ENCODE measurements around the gene ARHGEF4.

Gene ARHGEF4

DNA sequence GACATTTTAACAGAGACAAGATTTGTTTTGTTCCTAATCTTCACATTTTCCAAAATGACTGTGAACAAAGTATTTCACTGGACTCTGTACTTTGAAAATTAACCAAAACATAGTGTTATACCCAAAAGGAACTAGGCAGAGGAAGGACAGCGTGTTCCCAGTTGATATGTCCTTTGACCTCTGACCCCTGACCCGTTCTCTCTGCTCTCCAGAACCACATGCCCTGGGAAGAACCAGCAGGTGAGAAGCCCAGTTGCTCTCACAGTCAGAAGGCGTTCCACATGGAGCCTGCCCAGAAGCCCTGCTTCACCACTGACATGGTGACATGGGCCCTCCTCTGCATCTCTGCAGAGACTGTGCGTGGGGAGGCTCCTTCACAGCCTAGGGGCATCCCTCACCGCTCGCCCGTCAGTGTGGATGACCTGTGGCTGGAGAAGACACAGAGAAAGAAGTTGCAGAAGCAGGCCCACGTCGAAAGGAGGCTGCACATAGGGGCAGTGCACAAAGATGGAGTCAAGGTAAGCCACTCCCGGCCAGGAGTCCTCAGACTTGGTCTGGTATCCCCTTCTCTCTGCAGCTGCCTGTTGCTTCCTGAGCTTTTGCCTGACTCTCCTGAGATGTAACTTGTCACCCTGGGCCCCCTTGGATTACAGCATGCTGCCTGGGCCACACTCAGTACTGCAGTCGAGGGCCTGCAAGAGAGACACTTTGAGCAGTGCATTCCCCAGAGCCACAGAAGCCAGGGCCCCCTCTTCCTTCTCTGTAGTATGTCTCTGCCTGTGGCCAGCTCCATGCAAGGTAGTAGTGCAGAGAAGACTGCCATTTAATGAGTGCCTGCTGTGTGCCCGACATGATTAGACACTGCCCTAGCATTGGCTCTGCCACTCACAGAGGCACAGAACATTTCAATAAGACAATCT is 94.3 kb downstream of the ARHGEF4 start:
- DNase-seq = no peak

DNA sequence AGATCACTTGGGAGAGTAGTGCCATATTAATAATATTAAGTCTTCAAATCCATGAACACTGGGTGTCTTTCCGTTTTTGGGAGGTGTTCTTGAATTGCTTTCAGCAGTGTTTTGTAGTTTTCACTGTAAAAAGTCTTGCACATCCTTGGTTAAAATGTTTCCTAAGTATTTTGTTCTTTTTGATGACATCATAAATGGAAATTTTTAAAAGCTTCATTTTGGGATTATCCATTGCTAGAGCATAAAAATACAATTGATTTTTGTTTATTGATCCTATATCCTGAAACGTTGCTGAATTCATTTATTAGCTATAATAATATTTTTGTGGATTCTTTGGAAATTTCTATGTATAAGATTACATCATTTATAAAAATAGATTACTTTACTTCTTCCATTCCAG is 96.8 kb downstream of the ARHGEF4 start:
- DNase-seq = no peak

DNA sequence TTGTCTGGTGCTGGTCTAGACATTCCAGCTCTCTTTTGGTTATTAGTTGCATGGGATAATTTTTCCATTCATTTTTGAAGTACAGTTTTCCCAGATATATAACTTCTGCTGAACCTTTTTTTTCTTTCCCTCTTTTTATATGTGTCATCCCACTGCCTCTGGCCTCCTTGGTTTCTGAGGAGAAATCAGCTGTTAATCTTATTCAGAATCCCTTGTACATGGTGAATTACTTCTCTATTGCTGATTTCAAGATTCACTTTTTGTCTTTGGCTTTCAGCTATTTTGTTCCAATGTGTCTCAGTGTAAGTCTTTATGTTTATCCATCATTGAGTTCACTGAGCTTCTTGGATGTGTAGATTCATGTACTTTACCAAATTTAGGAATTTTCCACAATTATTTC is 99.7 kb downstream of the ARHGEF4 start:
- DNase-seq = no peak

DNA sequence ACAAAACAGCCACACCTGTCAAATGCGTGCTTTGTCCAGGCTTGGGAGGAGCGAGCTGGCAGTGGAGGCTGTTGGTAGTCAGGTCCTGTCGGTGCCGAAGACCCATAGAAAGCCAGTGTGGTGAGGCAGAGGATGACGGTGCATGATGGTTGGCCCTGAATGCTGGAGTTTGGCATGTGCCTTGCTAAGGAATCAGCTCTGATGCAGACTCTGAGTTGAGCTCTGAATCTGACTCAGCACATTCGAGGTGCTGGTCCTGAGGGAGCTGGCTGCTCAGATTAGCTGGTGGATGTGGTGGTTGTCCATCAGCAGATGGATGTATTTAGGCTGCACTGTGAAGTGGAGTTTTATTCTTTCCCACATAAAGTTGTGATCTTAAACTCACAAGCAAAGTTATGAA is 111.3 kb downstream of the ARHGEF4 start:
- DNase-seq = no peak

DNA sequence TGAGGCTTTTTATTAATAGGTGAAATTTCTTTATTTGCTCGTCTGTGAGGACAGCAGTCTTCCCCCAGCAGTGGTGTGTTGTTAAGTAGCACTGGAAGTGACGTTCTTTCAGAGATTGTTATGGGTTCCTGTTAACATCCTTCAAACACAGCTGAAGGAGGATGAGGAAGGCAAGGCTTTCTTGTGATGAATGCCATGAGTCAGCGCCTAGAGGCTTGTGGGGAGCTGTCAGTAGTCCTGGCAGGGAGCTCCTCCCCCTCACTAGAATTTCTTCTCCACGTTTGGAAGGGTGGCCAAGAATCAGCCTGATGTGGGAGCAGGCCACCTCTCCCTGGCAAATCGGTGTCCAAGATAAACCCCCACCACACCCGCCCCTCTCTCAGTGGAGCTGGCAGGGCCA is 113.2 kb downstream of the ARHGEF4 start:
- no peak for DNase-seq

DNA sequence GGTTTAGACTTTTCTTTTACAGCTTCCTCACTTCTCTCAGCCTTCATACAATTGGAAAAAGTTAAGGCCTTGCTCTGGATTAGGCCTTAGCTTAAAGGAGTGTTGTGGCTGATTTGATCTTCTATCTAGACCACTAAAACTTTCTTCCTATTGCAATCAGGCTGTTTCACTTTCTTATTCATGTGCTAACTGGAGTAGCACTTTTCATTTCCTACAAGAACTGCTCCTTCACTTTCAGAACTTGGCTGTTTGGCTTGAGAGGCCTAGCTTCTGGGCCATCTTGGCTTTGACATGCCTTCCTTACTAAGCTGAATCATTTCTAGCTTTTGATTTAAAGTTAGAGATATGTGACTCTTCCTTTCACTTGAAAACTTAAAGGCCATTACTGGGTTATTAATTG is 114.3 kb downstream of the ARHGEF4 start:
- no peak for DNase-seq

DNA sequence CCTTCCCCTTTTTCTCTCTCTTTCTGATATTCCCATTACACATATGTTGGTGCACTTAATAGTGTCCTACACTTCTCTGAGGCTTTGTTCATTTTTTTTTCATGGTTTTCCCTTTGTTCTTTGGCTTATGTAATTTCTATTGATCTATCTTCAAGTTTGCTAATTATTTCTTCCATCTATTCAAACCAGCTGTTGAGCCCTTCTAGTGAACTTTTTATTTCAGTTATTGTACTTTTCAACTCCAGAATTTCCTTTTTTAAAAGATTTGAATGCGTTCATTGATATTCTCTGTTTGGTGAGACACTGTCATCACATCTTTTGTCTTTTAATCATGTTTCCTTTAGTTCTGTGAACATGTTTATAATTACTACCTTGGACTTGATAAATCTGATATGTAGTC is 118.2 kb downstream of the ARHGEF4 start:
- DNase-seq = no peak

DNA sequence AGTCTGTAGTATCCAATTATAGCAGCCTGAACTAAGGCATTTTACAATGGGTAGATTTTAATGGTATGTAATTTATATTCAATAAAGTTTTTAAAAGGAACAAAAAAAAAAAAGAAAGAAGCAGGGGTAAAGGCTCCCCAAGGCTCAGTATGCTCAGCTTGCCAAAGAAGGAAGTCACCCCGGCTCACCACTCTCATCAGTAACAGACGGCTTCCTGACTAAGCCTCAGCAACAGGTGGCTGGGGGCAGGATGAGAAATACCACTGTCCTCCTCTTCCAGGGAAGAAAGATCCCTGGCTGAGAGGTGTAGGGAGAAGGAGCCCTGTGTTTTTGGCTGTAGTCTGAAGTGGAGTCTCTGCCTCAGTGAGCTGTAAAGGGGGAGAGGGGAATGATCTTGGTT is 121.2 kb downstream of the ARHGEF4 start:
- no peak for DNase-seq

DNA sequence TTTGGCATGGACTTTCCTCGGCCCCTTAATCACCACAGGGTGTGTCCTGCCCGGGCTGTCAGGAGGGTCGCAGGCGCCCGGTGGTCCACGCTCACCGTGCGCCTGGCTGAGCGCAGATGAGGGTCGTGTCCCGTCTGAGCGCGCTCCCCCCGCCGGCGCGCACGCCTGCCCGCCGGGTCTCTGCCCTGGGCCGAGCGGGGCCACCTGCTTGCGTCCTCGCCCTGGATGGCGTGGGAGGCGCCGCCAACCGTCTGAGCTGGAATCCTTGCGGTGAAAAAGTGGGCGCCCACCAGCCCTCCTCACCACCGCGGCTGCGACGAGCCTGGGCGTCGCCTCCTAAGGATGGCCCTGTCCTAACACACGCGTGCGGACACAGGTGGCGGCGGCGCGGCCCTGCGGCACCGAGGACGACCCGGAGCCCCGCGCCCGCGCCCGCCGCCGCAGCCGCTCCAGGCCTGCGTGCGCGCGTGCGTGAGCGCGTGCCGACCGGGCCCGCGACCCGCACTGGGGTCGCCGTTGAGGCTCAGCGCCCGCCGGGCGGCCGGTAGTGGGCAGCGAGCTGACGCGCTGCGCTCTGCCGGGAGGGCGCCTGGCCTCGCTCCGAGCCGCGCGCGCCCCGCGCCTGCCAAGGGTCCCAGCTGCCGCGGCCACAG is 126.6 kb downstream of the ARHGEF4 start:
- DNase-seq = no peak

DNA sequence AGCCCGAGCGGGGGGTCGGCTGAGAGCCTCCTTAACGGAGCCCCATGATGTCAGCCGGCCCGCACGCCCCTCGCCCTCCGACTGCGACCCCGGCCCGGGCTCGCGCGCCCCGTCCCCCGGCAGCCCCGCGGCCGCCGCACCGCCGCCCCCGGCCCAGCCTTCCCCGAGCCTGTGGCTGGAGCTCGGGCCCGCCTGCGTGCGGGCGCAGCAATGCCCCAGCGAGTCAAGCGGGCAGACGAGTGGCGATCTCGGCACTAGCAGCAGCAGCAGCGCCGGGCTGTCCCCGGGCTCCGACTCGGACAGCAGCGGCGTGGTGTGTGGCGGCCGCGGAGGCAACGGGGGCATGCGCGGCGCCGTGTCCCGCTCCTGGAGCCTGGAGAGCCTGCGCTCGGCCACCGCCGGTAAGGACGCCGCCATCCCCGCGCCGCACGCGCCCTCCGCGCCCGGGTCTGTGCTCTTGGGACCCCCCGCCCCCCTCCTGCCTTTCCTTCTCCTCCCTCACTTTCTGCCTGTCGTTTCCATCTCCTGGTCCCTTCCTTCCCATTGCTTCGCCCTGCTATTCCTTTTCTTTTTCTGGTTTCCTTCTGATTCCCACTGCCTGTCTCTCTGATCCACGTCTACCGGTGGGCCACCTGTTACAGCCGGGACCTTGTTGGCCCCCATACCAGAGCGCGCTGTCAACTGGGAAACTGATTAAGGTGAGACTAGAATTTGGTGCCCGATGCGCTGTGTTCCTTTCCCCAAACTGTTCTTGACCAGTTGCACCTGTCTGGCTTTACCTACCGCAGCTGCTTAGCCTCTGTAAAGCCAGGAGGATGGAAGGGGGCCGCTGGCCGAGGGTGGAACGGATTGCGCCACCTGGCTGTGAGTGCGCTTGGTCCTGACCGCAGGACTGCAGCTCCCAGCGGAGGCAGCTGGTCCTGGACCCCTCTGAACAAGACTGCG is 127.4 kb downstream of the ARHGEF4 start:
- DNase-seq = no peak

DNA sequence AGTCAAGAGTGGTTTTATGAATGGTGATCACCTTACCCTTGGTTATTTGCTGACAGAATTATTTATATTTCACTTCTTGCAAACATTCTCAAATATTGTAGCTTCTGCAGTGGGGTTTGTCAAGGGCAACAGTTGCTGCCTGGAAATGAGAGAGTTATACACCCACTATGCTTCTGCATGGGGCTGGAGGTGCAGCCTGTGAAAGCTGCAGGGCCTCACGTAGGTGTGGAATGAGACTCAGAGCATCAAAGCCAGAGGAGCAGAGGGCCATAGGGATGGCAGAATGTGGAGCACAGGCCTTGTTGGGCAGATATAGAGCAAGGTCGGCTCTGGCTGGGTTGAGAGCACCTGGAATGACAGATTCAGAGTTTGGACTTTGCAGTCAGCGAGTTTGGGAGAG is 128.2 kb downstream of the ARHGEF4 start:
- no peak for DNase-seq

DNA sequence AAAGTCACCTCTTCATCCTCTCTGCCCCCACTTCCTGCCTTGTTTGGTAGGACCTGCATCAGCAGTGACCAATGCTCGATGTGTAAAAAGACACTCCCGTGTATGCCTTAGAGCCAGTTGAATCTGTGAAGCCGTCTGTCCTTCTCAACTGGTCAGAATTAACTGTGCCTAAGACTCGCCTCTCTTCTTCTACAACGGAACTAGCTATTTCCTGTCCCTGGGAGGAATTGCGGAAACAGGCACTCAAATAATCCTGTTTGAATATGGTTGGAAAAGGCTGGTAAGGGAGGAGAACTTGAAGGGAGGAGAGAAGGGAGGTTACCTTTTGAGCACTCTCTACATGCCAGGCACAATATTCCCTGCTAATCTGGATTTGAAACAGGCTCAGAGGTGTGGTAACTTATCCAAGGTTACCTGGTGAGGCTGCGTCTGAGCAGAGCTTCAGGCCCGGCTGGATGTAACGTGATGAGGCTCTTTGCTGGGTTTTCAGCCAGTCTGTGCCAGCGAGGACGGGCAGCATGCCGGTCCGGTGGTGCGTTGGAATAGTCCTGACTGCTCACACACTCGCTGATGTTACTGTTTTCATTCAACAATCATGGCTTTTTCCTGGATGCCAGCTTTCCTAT is 129.5 kb downstream of the ARHGEF4 start:
- DNase-seq = no peak

DNA sequence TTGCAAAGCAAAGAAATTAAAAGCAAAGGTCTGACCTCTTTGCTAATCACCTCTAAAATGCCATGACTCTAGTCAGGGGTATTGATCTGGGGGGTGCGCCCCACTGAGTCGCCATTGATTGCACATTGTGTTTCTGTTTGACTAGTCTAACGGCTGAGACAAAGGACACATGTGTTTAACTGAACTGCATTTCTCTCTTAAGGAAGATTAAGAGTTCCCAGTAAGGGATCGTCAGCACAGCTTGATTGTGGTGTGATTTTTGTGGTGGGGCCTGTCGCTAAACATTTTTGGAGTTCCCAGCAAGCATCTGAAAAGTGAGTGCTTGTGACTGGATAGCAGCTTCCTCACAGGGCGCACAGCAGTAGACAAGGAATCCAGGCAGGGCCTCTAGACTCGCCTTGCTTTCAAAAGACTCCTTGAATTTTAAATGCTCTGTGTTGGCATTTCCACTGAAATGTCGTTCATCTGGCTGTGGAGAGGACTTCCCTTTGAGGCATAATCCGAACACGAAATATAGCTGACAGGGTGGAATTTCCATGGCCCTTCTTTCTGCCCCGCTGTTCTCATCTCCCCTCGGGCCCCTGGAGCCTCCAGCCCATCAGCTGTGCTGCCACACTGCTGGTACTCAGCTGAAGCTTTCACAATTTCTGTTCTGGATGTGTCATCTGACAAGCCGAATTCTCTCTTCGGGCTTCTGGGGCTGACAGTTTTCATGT is 130.2 kb downstream of the ARHGEF4 start:
- no peak for DNase-seq

DNA sequence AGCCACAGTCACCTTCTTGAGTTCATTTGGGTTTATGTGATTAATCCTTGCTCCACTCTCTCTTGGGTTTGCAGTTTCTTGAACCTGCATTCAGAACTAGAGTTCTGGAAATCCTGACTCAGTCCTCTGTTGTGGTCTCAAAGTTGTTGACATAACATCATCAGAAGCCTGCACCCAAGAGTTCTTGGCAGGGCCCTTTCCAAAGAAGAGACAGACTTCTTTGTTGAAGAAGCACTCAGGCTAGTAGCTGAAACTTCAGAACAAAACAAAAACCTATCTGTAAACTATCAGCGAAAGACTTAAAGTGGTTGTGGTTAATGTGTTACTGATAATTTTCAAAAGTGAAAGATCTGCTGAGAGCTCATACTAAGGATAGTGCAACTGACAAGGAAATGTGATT is 135.7 kb downstream of the ARHGEF4 start:
- DNase-seq = no peak

DNA sequence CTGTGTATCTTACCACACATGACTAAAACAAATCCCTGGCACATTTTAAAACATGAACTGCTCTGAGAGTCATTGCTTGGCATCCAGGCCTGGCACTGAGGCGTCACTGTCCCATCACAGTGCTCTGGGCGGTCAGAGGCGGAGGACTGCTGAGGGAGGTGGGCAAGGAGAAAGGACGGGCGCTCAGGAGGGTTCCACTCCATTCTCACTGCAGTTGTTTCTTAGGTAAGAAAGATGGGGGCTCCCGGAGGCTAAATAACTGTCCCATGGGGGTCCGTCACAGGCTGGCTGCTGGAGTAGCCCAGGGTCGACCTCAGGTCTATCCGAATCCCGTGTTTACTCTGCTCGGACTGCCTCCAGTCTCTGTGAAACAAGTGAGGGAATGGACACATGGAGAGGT is 139.0 kb downstream of the ARHGEF4 start:
- no peak for DNase-seq

DNA sequence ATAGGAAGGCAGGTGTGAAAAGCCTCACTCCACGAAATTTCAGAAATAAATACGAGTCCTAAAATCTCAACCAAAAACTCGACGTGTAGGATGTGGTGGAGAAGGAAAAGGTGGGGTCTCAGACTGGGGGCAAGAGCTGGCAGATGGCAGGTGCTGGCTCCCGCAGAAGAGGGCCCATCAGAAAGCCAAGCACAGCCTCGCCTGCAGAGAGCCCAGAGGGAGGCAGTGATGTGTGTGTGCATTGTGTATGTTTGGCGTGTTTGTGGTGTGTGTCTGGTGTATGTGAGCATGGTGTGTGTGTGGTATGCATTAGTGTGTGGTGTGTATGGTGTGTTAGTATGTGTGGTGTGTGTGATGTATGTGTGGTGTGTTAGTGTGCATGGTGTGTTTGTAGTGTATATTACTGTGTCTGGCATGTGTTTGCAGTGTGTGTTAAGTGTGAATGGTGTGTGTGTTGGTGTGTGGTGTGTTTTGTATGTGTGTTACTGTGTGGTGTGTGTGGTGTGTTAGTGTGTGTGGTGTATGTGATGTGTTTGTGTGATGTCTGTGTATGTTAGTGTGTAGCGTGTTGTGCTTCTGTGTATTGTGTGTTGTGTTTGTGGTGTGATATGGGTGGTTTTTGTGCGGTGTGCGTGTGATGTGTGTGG is 140.0 kb downstream of the ARHGEF4 start:
- no peak for DNase-seq

DNA sequence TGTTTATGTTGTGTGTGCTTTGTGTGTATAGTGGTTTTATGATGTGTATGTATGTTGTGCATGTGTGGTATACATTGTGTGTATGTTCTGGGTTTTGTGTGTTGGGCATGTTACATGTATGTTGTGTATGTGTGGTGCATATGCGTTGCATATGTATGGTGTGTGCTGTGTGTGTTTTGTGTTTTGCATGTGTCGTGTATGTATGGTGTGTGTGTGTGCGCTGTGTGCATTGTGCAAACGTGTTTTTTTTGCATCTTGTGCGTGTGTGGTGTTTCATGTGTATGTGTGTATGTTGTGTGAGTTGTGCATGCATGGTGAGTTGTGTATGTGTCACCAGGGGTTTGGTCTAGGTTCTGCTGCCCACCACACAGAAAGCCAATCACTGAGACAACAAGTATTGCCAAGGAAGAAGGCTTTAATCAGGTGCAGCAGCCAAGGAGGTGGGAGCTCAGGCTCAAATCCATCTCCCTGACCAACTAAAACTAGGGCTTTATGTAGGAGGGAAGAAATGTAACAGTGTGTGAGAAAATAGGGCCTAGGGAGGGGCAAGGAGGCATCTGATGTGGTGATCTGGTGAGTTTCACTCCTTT is 140.8 kb downstream of the ARHGEF4 start:
- DNase-seq = no peak

DNA sequence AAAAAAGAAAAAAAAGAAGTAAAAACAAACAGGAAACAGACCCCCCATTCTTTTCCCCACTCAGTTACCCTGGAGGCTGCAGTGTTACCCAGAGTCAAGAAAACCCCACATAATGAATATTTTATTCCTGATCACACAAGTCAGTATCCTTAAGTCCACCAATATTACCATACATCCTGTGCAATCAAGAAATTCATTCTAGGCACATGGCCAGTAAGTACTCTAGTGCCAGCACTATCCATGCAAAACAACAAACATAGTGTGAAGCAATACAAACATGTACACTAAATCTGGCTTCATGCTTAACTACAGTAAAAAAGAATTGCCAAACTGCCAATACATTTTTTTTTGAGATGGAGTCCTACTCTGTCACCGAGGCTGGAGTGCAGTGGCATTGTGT is 145.0 kb downstream of the ARHGEF4 start:
- DNase-seq = no peak

DNA sequence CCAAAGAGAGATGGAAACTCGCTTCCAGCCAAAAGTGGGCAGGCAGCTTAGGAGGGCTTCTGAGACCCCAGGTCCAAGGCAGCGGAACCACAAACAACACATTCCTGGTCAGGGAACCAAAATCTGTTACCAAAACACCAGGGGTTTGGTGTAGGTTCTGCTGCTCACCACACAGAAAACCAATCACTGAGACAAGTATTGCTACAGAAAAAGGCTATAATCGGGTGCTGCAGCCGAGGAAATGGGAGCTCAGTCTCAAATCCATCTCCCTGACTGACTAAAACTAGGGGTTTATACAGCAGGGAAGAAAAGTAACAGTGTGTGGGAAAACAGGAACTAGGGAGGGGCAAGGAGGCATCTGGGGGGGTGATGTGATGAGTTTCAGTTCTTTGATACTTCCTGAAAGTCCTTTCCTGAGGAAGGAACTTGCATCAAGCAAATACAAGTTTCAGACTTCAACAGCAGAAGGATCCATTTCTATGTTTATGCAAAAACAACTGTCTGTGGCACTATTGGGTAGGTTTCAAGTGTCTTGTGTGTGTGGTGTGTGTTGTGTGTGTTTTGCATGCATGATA is 148.6 kb downstream of the ARHGEF4 start:
- peak; percentile 30 for DNase-seq

DNA sequence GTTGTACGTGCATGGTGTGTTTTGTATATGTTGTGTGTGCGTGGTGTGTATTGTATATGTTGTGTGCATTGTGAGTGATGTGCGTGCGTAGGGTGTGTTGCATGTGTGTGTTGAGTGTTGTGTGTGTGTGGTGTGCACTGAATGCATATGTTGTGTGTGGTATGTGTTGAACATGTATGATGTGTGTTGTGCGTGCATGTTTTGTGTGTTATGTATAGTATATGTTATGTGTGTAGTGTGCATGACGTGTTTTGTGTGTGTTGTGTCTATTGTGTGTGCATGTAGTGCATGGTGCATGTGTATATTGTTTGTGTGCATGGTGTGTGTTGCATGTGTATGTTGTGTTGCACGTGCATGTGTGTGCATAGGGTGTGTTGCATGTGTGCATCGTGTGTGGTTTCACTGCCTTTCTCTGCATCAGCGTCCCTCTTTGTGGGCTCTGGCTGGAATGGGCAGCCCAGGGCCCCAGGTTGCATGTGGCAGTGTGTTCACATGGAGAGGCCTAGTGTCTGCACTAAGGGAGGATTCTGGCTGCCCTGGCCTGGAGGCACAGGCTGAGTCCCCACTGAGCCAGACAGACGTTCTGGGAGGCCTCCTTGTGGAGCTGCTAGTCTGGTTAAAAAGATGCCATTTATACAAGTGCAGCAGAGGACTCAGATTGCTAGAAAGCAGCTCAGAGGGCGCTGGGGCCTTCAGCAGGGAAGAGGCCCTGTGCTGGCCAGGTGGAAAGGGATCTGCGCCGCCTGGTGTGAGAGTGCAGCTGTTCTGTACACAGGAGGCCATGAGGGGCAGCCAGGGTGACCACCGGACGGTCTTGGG is 149.3 kb downstream of the ARHGEF4 start:
- DNase-seq = no peak

Measured in GF-D8 (cell line).